Sigmoid colon (tissue), 4 donors: ENCODE measurements around the gene EP400.

Experiments used
- EP300 ChIP-seq, 4 donors: sonication (generic); formaldehyde crosslinking; IDR thresholded peaks; one replicate each; pipeline ENCODE4 v1.6.1; 2017; ENCODE audit warnings: antibody characterized with exemption in 4 of 4
- POLR2A ChIP-seq, 2 donors: fragments of 450-650 bp; IDR thresholded peaks; one replicate each; pipeline ENCODE4 v1.6.1; 2016; ENCODE audit warnings: antibody characterized with exemption in 2 of 2, mild to moderate bottlenecking in 2 of 2, moderate library complexity in 2 of 2
- POLR2AphosphoS5 ChIP-seq, 4 donors: sonication (generic); formaldehyde crosslinking; IDR thresholded peaks; one replicate each; pipeline ENCODE4 v1.6.1; 2017; ENCODE audit warnings: antibody characterized with exemption in 4 of 4
- TF ChIP-seq, protein P1 (sequence below), 4 experiments: fragments of 450-650 bp in 3 of 4; fragments of 200-600 bp in 1 of 4; IDR thresholded peaks; one replicate each; pipeline ENCODE4 v1.5.1; 2016 to 2019; ENCODE audit warnings: antibody characterized with exemption in 4 of 4, mild to moderate bottlenecking in 3 of 4, moderate library complexity in 2 of 4

DNA sequence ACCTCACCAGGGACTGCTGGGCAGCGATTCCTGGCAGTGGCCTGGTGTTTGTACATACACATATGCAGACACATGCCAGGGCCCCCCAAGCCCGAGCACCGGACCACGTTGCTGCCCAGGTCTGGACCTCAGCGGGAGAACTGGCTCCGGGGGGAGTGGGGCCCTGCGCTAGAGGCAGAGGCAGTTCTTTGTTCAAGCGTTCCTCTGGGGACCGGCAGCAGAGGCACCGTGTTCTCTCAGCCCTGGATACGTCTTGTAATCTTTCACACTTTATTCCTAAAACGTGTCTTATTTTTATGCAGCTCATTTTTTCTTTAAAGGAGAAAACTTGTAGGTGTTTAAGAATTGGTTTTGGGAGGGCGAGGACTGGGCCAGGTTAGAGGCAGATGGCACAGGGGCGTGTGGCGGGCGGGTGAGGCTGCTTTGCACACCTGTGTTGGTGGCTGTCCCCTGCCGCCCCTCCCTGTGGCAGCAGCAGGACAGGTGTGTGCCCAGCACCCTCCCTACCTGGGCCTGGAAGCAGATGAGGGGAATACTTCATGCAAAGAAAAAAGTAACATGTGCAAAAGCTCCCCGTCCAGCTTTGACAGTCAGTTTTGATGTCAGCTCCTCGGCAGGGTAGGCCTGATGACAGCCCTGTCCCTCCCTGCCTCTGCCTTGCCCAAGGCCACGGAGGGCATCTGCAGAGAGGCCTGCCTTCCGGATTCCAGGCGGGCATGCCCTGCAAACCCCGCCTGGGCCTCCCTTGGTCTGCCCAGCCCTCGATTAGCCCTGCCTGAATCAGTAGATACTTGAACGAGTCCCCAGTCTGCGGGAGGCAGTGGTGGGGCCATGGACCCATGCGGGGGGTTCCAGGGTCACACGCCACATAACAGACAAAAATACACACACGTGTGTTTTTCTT is 27.6 kb upstream of the EP400 start:
- TF ChIP-seq POLR2A (IDR thresholded peaks at IDR 0.05) (no peak), POLR2AphosphoS5 (IDR thresholded peaks at IDR 0.05) (no peak), EP300 (IDR thresholded peaks at IDR 0.05) (no peak)
- TF ChIP-seq, protein P1, sequence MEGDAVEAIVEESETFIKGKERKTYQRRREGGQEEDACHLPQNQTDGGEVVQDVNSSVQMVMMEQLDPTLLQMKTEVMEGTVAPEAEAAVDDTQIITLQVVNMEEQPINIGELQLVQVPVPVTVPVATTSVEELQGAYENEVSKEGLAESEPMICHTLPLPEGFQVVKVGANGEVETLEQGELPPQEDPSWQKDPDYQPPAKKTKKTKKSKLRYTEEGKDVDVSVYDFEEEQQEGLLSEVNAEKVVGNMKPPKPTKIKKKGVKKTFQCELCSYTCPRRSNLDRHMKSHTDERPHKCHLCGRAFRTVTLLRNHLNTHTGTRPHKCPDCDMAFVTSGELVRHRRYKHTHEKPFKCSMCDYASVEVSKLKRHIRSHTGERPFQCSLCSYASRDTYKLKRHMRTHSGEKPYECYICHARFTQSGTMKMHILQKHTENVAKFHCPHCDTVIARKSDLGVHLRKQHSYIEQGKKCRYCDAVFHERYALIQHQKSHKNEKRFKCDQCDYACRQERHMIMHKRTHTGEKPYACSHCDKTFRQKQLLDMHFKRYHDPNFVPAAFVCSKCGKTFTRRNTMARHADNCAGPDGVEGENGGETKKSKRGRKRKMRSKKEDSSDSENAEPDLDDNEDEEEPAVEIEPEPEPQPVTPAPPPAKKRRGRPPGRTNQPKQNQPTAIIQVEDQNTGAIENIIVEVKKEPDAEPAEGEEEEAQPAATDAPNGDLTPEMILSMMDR (IDR thresholded peaks at IDR 0.05): no peak
